Panc1 (cell line): ENCODE measurements around the gene WNT2. TPM values are rescaled to one million over a fixed set of nuclear protein-coding genes. Genes with fewer than 3 reads are reported as not detected.

ENCODE experiments used
- ATAC-seq: fragments of 200-7000 bp; cut with Tn5 transposase; 2 replicates; pipeline ENCODE4 v1.9.1; 2020; ENCODE audit warnings: mild to moderate bottlenecking, moderate library complexity
- BruUV-seq: library from RNA; stranded (reverse); fragments of 400-500 nt; replicated peaks from 2 replicates; lab custom pipeline; 2021; lab: Mats Ljungman, UMichigan
- CTCF ChIA-PET: fragments of 300-600 bp; sonication (Branson Sonifier 250); formaldehyde crosslinking; loops from one replicate; lab custom pipeline; 2022; ENCODE audit warnings: antibody characterized with exemption; lab: Charles Lee
- POLR2A ChIA-PET: fragments of 300-600 bp; sonication (Branson Sonifier 250); formaldehyde crosslinking; loops from one replicate; lab custom pipeline; 2022; ENCODE audit warnings: antibody characterized with exemption; lab: Charles Lee
- DNase-seq: peaks from one replicate; pipeline ENCODE4 v3.0.0-alpha.2; 2010; ENCODE audit warnings: low read depth, low spot score
- H3K27ac ChIP-seq: 2 replicates; pipeline ENCODE4 v1.5.1; 2011; ENCODE audit warnings: mild to moderate bottlenecking, low read length, inconsistent platforms
- H3K27me3 ChIP-seq: fragments of 200-500 bp; sonication (Bioruptor generic); 2 replicates; pipeline ENCODE4 v1.6.0; 2014; ENCODE audit warnings: low read length, inconsistent platforms; ENCODE audit not compliant: control insufficient read depth, insufficient read depth
- H3K36me3 ChIP-seq: fragments of 200-500 bp; sonication (Bioruptor generic); 2 replicates; pipeline ENCODE4 v1.5.1; 2014; ENCODE audit warnings: inconsistent platforms, mild to moderate bottlenecking, low read length, moderate library complexity; ENCODE audit not compliant: control insufficient read depth, insufficient read depth
- H3K4me1 ChIP-seq: 2 replicates; pipeline ENCODE4 v1.5.1; 2011; ENCODE audit warnings: inconsistent platforms, mild to moderate bottlenecking, low read length, moderate library complexity; ENCODE audit not compliant: control insufficient read depth, insufficient read depth
- H3K4me3 ChIP-seq, 2 experiments: 2 replicates each; pipeline ENCODE4 v1.5.1; 2011 to 2012; ENCODE audit warnings: low read depth in 2 of 2, low read length in 2 of 2, mild to moderate bottlenecking in 2 of 2, inconsistent platforms in 1 of 2, moderate library complexity in 1 of 2
- H3K9me3 ChIP-seq: fragments of 200-500 bp; sonication (Bioruptor generic); 2 replicates; pipeline ENCODE4 v1.5.1; 2014; ENCODE audit warnings: low read depth, mild to moderate bottlenecking, inconsistent platforms, low read length, moderate library complexity; ENCODE audit not compliant: control insufficient read depth, insufficient read depth
- POLR2AphosphoS5 ChIP-seq: IDR thresholded peaks from 2 replicates; pipeline ENCODE4 v1.6.1; 2012; ENCODE audit warnings: mild to moderate bottlenecking, low read depth, low read length, moderate library complexity
- SIN3A ChIP-seq: IDR thresholded peaks from 2 replicates; pipeline ENCODE4 v1.6.1; 2012; ENCODE audit warnings: low read depth, mild to moderate bottlenecking, low read length, moderate library complexity, borderline replicate concordance; ENCODE audit not compliant: insufficient read depth
- TCF7L2 ChIP-seq: IDR thresholded peaks from 2 replicates; pipeline ENCODE4 v1.6.1; 2011; ENCODE audit warnings: mild to moderate bottlenecking, low read depth, low read length, inconsistent platforms
- in situ Hi-C: cut with HindIII; loops from 2 replicates; pipeline ENCODE4 v1.10.0; 2016; ENCODE audit warnings: low sequenced_read_pairs, low pct_unique_long_range_greater_than_20kb
- intact Hi-C: fragments of 100-400 bp; cut with micrococcal nuclease; formaldehyde crosslinking; loops from one replicate; pipeline ENCODE4 v1.10.0; 2022; ENCODE audit not compliant: unreplicated experiment
- total RNA-seq: library from RNA; stranded (reverse); gene quantifications from one replicate; pipeline ENCODE4 v1.2.1, GENCODE V29; 2021; ENCODE audit not compliant: unreplicated experiment
- TF ChIP-seq, protein P1 (sequence below), 2 experiments: IDR thresholded peaks; 2 replicates each; pipeline ENCODE4 v1.6.1; 2011 to 2012; ENCODE audit warnings: low read depth in 2 of 2, control low read depth in 1 of 2, low read length in 1 of 2, mild to moderate bottlenecking in 1 of 2, moderate library complexity in 1 of 2; ENCODE audit not compliant: insufficient read depth in 1 of 2
- TF ChIP-seq, protein P2 (sequence below): fragments of 450-650 bp; IDR thresholded peaks from 2 replicates; pipeline ENCODE4 v1.5.1; 2017; ENCODE audit warnings: mild to moderate bottlenecking

WNT2 gene
- total RNA-seq, 1 experiment from 2014 or later: not detected

DNA sequence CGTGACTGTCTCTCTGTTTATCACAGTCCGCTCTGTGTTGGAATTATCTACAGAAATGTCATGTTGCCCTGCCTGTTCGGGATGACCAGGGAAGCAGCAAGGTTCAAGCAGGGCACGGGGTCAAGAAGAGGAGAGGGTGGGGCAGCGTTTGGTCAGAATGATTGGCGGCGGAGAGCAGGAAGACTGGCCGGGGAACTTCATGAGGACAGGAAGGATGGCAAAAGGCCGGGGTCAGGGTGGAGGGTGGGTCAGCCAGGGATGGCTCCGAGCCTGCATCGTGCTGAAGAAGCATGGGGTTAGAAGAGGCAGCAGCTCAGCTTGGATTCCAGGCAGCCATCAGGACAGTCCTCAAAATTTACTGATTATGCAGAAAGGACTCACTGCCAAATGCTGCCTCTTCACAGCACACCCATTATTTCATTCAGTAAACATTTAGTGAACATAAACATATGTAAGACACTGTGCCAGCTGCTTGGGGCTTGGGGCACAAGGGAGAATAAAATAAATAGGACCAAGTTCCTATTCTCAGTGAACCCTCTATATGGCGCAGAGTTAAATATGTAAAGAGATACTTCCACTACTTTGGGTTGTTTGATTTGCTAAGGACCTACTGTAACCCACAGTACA is 42.8 kb downstream of the WNT2 start:
- no peaks in the 10 kb centered on the region for H3K9me3 ChIP-seq
- CTCF ChIA-PET: no interaction called here
- H3K36me3 ChIP-seq: no peaks in the 10 kb centered on the region
- peaks cover 4% of the 10 kb centered on the region; the same call in 1 of the 2 replicates for H3K27me3 ChIP-seq
- ATAC-seq (no peak), DNase-seq (no peak)
- in situ Hi-C loops: no loop called here
- POLR2A ChIA-PET: no interaction called here
- intact Hi-C loops: no loop called here
- no peak overlapping the region for H3K27ac ChIP-seq
- TF ChIP-seq TCF7L2 (no peak), SIN3A (no peak), POLR2AphosphoS5 (no peak)
- TF ChIP-seq, protein P1, sequence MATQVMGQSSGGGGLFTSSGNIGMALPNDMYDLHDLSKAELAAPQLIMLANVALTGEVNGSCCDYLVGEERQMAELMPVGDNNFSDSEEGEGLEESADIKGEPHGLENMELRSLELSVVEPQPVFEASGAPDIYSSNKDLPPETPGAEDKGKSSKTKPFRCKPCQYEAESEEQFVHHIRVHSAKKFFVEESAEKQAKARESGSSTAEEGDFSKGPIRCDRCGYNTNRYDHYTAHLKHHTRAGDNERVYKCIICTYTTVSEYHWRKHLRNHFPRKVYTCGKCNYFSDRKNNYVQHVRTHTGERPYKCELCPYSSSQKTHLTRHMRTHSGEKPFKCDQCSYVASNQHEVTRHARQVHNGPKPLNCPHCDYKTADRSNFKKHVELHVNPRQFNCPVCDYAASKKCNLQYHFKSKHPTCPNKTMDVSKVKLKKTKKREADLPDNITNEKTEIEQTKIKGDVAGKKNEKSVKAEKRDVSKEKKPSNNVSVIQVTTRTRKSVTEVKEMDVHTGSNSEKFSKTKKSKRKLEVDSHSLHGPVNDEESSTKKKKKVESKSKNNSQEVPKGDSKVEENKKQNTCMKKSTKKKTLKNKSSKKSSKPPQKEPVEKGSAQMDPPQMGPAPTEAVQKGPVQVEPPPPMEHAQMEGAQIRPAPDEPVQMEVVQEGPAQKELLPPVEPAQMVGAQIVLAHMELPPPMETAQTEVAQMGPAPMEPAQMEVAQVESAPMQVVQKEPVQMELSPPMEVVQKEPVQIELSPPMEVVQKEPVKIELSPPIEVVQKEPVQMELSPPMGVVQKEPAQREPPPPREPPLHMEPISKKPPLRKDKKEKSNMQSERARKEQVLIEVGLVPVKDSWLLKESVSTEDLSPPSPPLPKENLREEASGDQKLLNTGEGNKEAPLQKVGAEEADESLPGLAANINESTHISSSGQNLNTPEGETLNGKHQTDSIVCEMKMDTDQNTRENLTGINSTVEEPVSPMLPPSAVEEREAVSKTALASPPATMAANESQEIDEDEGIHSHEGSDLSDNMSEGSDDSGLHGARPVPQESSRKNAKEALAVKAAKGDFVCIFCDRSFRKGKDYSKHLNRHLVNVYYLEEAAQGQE (IDR thresholded peaks at IDR 0.05; ENCODE audit: insufficient read depth in 1 of 2, low read depth in 2 of 2, low read length in 1 of 2): no peak
- TF ChIP-seq, protein P2, sequence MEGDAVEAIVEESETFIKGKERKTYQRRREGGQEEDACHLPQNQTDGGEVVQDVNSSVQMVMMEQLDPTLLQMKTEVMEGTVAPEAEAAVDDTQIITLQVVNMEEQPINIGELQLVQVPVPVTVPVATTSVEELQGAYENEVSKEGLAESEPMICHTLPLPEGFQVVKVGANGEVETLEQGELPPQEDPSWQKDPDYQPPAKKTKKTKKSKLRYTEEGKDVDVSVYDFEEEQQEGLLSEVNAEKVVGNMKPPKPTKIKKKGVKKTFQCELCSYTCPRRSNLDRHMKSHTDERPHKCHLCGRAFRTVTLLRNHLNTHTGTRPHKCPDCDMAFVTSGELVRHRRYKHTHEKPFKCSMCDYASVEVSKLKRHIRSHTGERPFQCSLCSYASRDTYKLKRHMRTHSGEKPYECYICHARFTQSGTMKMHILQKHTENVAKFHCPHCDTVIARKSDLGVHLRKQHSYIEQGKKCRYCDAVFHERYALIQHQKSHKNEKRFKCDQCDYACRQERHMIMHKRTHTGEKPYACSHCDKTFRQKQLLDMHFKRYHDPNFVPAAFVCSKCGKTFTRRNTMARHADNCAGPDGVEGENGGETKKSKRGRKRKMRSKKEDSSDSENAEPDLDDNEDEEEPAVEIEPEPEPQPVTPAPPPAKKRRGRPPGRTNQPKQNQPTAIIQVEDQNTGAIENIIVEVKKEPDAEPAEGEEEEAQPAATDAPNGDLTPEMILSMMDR: no peak
- H3K4me3 ChIP-seq: no peak overlapping the region
- no TSS peak for BruUV-seq
- H3K4me1 ChIP-seq: no peaks in the 10 kb centered on the region

DNA sequence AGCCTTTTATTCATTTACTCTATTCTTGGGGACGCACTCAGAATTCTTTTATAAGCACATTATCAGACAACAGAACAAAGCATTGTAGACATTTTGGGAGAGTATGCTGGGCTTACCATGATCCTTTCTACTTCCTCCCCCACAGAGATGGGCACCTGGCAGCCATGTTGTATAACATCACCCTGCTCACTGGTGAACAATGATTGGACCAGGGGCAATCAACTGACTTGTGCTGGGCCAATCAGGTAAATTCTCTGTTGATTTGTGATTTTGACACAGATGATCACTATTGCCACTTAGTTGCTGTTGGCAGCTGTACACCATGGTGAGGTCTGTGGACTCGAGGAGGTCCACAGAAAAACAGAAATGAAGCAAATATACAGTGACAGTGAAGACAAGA is 43.7 kb downstream of the WNT2 start:
- POLR2A ChIA-PET: no interaction called here
- ATAC-seq (no peak), DNase-seq (no peak)
- H3K36me3 ChIP-seq: no peaks in the 10 kb centered on the region
- H3K4me1 ChIP-seq: no peaks in the 10 kb centered on the region
- CTCF ChIA-PET: no interaction called here
- no peak overlapping the region for H3K4me3 ChIP-seq
- no peak overlapping the region for H3K27ac ChIP-seq
- in situ Hi-C loops (no loop called here), intact Hi-C loops (no loop called here)
- BruUV-seq: no TSS peak
- TF ChIP-seq TCF7L2 (no peak), POLR2AphosphoS5 (no peak), SIN3A (no peak)
- TF ChIP-seq, protein P2: no peak
- TF ChIP-seq, protein P1 (IDR thresholded peaks at IDR 0.05; ENCODE audit: insufficient read depth in 1 of 2, low read depth in 2 of 2, low read length in 1 of 2): no peak
- peaks cover 4% of the 10 kb centered on the region; the same call in 1 of the 2 replicates for H3K27me3 ChIP-seq
- H3K9me3 ChIP-seq: no peaks in the 10 kb centered on the region
